ENCODE results near the gene RAB23.

Gene RAB23

DNA sequence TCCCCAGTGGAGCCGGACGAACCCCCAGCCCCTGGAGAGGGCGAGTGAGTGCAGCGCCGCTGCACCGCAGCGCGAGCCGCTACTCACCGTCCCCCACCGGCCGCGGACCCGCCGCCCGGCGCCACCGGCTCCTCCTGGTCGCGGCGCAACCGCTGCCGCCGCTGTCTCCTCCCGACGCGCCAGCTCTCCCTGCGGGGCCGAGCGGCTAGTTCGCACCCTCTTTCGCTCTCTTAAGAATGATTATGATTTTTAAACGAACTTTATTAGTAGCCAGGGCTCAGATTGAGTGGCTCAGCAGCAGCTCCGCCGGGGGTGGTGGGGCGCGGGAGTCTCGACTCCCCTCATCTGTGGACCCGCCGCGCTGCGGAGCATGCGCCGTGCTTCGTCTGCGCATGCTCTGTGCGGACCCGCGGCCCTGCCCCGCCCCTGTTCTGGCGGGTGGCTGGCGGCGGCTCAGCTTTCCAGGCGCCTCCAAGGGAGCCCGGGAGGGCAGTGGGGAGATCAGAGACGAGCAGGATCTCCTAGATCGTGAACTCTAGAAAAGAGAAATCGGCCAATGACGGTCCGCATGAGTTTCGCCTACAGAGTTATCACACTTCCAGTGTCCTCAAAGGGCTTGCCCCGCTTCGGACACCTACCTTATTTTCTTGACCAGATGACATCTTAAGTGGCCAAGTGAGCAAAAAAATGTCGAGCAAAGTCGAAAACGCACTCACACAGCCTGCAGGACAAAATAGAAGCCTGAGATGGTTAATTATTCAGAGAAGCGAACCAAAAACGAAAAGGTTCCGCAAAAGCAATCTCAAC lies at the start of gene RAB23:
Gene RAB23, minus strand, starts transcription at position 372 of the 807 bp plus-strand sequence. CDS start 11,927 bp downstream, outside the sequence.
- DNase-seq (ENCODE audit: low read depth in 2 of 2, low spot score in 1 of 2) = peak; percentile 57 to 66

DNA sequence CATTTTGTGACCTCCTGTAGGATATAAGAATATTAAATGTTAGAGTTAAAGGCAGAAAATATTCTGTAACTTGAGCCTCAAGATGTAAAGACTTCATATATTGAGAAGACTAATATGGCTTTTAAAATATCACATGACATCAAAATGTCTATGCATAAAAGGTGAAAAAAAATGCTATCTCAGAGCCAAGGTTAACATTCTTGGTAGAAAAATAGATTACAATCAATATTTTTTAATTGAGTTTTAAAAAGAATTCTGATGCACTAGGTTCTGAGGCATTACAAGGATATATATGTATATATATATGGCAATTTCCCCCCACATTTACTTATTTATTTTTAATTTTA lies 46.2 kb upstream of the RAB23 start:
- no peak for DNase-seq (ENCODE audit: low read depth in 2 of 2, low spot score in 1 of 2)

DNA sequence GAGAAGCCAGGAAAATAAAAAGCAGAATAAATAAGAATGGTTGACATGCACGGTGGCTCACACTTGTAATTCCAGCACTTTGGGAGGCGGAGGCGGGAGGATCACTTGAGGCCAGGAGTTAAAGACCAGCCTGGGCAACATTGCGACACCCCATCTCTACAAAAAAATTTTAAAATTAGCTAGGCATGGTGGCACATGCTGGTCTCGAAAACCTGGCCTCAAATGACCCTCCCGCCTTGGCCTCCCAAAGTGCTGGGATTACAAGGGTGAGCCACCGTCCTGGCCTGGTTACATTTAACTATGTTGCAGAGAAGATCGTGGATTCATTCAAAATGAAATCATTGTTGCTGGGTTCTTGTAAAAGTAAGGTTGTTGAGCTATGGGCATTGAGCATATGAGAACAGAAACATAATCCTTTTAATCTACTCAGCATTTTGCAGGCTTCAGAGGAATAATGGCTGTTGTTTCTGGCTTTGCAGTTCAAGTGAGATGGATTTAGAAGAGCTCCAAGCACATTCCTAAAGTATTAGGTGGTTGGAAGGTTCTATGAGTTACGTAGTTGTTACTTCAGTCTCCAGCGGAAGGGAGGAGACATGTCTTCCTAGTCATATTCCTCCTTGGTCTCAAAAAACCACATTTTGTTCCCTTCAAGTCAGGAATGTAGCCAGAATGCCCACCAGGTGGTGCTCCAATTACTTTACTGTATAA lies 45.6 kb upstream of the RAB23 start:
- DNase-seq (ENCODE audit: low read depth in 2 of 2, low spot score in 1 of 2) = peak in 1 of 2 donors; percentile 5

DNA sequence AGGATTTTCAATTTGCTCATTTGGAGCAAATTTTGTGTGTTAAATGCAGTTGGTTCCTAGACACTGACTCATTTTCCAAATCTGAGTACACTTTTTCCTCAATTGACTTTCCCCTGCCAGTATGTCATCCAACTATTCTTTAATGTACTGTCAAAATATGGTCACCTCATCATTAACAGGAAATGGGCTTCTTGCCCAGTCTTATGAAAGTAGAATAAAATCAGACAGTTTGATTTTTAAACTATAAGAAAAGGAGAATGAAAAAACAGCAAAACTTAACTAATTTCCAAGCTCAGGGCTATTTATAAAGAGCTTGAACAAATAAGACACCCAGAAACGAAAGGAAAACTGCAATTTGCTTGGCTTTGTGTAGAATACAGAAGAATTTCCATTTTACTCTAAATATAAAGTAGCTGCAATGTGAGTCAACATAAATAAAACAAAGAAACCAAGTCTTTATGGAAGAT lies 43.7 kb upstream of the RAB23 start:
- no peak for DNase-seq (ENCODE audit: low read depth in 2 of 2, low spot score in 1 of 2)

DNA sequence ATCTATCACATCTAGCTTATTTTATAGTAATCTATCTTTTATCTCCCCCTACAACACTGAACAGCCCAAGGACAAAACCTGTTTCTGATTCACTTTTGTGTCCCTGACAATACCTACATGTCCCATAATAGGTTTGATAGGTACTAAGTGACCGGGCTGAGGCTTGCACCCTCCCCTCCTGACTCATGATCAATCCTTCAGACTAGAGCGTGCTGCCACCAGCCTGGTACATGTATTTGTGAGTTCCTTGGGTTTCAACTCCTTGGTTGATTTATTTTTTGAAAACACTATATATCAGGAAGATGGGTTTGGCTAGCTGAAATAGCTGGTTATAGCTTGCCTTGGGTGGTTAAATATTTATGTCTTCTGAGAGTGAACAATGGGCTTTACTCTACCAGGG lies 41.6 kb upstream of the RAB23 start:
- no peak for DNase-seq (ENCODE audit: low read depth in 2 of 2, low spot score in 1 of 2)

DNA sequence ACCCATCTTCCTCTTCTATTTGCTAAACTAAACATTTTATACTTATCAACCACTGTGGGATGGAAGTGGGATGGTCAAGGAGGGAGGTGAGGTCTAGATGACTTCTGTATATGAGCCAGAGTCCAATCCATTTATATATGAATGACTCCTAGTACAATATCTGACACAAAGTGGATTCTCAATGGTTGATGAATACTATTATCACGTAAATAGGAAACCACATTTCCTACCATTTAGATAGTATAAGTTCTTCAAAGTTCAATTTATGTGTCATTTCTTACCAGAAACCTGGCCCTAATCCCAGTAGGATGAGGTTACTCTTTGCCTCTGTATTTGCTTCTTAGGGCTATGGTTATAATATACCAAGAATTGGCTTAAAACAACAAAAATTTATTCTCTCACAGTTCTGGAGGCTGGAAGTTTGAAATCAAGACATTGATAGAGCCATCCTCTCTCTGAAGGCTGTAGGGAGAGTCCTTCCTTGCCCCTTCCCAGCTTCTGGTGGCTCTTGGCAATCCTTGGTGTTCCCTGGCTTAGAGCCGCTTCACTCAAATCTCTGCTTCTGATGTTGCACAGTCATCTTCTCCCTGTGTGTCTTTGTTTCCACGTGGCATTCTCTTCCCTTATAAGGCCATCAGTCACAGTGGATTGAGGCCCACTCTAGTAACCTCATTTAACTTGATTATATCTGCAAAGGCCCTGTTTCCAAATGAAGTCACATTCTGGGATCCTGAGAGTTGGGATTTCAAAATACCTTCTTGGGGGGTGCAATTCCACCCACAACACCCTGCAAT lies 41.0 kb upstream of the RAB23 start:
- DNase-seq (ENCODE audit: low read depth in 2 of 2, low spot score in 1 of 2) = no peak

DNA sequence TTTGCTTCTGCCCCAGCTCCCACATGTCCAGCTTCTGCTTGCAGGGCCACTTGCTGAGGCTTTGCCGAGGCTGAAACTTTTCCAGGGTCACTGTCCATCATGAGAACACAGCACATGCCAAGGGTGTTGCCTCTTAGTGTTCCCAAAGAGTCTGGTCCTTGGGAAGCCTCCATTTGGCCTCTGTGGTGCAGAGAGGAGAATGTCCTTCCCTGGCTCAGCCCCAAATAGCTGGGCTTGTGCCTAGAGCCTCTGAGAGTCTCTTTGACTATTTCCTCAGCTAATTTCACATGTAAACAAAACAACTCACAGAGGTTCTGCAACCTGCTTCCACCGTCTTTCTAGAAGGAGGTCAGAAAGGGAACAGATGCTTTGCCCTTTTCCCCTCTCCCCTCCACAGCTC lies 40.4 kb upstream of the RAB23 start:
- no peak for DNase-seq (ENCODE audit: low read depth in 2 of 2, low spot score in 1 of 2)

DNA sequence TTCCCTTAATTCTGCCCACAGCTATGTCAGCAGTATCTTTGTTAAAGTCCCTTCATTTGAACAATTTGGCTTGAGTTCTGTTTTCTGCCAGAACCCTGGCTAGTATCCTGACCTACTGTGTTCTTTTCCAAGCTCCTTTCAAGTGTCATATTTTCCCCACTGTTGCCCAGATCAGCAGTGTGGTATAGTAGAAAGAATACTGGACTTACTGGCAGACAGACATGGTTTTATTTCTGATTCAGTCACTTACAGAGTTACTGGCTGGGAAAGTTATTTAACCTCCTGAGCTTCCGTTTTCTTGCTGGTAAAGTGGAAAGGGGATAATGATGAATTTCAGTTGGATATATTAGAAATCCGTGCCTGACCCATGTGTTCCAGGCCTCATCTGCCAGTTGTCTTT lies 39.8 kb upstream of the RAB23 start:
- DNase-seq (ENCODE audit: low read depth in 2 of 2, low spot score in 1 of 2) = no peak

DNA sequence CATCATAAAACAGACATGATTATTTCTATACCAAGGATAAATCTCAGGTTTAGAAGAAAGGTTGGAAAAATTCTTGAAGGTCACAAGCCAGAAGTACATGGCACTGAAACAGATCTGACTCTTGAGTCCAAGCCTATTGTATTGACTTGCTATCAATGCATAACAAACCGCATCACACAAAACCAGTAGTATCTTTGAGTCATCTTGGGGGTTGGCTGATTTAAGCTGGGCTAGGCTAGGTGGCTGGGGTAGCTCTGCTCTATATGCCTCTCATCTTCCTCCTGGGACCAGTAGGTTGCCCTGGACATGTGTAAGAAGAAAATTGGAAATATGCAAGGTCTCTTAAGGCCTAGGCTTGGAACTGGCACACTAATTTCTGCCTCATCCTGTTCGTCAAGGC lies 37.0 kb upstream of the RAB23 start:
- DNase-seq (ENCODE audit: low read depth in 2 of 2, low spot score in 1 of 2) = no peak

DNA sequence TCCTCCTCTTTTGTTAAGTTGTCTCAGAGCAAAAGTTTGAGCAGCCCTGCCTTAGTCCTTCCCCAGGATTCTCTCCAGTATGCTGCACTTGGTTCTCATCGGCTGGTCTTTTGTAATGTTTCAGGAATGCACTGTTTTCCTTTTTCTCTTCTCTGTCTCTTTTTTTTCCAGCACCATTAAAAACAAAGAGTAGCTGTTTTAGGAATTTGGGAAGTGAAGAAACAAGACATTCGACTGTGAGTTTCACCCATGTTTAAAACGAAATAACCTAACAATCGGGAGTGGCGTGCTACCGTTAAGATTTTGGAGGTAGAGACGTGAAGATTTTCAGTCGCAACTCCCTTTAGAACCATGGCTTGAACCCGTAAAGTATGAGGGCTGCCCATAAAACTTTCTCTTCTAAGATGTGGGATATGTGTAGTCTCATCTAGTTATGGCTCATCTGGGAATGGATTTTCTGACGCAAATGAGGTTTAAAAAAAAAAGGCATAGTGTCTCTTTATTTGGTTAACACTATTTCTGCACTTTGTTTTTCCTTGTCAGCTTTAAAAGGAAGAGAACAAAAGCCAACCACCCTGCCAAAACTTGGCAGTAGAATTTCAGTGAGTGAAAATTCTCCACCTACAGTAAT lies 35.9 kb upstream of the RAB23 start:
- DNase-seq (ENCODE audit: low read depth in 2 of 2, low spot score in 1 of 2) = no peak

DNA sequence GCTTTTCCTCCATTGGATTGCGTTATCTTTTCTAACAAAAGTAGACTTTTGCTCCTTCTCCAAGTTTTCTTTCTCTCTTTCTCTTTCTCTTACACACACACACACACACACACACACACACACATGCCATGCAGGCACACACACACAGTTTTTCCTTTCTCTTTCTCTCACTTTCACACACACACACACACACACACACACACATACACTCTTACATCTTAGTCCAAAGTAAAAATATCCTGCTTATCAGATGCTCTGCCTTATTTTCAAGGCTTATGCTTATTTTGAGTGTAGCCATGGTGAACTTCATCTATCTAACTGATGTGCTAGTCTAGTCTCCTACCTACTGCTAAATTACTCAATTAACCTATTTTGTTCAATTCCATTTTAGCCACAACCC lies 34.4 kb upstream of the RAB23 start:
- no peak for DNase-seq (ENCODE audit: low read depth in 2 of 2, low spot score in 1 of 2)

DNA sequence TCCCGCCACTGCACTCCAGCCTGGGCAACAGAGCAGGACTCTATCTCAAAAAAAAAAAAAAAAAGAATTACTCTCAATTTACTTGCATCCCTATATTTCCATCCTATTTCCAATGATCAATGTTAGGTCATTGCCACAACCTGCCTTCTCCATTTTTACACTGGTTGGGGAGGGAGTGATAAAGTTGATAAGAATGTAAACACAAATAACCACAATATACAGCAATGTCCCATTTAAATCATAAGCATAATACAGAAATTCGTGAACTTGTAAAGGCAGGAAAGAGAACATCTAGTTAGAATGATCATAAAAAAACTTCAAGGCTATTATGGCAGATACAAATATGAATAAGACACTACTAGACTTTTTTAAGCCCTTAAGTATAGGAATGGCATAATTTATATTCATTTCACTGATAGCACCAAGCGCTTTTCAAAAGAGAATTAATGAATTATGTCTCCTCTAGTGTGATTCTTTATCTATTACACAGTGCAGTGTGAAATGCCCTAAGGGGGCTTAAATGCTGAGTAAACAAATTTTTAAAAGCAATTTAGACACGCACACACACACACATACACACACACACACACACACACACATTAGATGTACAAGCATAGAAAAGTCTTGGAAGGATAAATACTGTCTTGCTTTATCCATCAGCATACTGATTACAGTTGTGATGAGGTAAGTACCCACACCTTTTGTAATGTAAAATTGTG lies 33.5 kb upstream of the RAB23 start:
- no peak for DNase-seq (ENCODE audit: low read depth in 2 of 2, low spot score in 1 of 2)

DNA sequence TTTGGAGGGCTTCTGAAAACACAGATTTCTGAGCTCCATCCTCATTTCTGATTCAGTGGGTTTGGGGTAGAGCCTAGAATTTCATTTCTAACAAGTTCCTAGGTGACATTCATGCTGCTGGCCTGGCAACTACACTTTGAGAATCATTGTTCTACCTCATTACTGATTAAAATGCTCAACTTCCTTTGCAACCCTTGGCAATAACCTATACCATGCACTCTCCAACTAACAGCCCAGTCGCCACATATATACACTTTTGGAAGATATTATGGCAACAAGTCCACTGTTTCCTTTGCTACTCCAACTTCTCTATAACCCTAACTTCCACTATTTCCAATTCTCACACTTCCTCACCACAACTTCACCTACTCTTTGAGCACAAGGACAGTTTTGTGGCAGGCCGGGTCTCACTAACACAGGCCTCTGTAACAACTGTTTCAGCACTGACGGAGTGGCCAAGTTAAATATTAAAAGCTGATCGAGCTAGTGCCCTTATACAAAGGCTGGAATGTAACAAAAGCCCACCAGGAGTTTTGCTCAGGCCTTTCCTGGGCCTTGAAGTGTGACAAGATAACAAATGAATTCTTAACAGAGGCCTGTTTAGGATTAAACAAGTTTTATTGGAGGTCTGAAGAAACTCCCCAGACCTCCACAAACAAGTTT lies 32.1 kb upstream of the RAB23 start:
- no peak for DNase-seq (ENCODE audit: low read depth in 2 of 2, low spot score in 1 of 2)

DNA sequence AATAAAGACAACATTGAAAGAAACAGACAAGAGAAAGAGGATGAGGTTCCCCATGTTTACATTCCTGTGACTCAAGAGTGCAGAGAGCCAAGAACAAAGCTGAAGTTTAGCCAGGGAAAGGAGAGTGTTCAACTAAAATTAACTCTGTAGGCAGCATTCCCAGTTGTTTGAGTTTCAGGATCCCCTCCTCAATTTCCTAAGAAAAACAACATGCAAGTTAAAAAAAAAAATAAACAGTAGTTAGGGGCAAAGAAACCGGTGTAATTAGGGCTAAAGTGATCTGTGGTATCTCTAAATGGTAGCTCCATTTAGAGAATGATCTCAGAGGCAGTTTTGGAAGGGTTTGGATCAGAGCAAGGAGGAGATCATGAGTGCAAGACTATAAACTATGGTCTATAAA lies 30.9 kb upstream of the RAB23 start:
- no peak for DNase-seq (ENCODE audit: low read depth in 2 of 2, low spot score in 1 of 2)

DNA sequence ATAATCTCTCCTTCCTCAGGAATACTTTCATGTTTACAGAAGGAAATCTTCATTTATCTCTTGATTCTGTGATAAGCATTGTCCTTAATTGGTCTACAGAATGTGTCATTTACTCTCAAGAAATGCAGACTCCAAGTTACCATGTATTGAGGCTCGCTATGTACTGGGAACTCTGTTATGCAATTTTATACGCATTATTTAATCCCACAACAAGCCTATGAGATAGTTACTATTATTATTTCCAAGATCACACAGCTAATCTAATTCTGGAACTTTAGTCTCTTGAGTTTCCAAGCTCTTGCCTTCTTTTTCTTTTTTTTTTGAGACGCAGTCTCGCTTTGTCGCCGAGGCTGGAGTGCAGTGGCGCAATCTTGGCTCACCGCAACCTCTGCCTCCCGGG lies 30.0 kb upstream of the RAB23 start:
- DNase-seq (ENCODE audit: low read depth in 2 of 2, low spot score in 1 of 2) = no peak

DNA sequence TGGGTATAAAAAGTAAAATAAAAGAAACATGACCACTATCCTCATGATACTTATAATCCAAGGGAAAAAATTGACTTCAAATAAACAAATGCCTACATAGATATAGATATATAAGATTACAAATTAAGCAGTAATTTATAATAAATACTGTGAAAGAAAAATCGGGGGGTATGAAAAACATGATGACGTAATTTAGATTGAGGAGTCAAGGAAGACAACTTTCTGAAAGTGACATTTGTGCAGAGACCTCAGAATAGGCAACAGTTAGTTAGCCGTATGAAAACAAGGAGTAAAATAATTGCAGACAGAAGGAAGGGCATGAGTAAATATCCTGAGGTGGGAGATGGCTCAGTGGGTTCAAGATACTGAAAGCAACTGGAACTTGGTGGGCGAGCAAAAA lies 28.2 kb upstream of the RAB23 start:
- DNase-seq (ENCODE audit: low read depth in 2 of 2, low spot score in 1 of 2) = no peak

DNA sequence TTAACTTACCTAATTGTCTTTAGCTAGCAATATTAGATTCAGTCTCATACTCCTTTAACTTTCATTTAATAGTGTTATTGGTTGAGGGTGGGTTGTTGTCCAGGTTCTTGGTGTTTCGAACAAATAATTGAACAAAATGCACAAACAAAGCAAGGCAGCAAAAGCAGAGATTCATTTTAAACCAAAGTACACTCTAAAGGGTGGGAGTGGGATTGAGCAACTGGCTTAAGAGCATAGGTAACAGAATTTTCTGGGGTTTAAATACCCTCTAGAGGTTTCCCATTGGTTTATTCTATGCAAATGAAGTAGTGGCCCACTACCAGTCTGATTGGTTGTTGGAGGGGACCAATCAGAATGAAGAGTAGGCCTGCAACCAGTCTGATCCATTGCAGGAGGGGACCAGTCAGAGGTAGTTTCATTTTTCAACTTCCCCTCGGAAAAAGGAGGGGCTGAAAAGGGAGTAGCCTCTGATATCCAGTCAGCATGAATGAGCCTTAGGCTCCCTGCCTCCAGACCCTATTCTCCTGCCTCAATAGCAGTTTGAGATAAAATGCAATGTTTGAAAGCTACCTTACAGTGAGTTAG lies 26.3 kb upstream of the RAB23 start:
- no peak for DNase-seq (ENCODE audit: low read depth in 2 of 2, low spot score in 1 of 2)

DNA sequence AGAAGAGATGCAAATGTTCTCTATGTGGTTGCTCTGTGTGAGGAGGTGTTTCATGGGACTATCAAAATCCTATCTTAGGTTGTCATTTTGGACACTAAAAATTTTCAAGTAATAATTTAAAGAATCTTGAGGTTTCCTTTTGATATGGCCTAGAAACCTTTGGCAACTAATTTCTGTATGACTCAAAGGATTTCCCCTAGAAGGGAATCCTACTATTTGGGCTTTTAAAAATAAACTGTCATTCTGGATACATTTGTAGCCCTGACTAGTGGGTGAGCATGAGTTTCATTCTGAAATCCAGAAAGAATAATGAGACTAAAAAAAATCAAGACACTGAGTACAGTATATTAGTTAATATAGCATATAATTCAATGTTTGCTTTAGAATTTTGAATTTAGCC lies 25.5 kb upstream of the RAB23 start:
- no peak for DNase-seq (ENCODE audit: low read depth in 2 of 2, low spot score in 1 of 2)

DNA sequence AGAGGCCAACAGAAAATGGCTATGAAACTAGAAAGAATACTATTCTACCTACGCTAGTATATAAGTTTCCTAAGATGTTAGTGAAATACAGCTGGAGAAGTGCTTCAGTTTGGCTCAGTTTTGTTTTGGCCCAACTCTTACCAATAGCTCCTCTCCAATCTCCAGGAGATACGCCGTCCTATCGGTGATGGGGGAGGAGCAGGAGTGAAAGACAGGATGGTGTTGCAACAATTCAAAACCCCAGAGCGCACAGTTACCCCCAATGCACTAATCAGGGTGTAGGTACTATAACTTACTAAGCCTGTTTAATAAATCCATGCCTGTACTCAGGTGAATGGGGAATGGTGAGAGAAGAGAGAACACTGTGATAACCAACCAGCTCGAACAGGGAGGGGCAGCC lies 24.2 kb upstream of the RAB23 start:
- no peak for DNase-seq (ENCODE audit: low read depth in 2 of 2, low spot score in 1 of 2)

DNA sequence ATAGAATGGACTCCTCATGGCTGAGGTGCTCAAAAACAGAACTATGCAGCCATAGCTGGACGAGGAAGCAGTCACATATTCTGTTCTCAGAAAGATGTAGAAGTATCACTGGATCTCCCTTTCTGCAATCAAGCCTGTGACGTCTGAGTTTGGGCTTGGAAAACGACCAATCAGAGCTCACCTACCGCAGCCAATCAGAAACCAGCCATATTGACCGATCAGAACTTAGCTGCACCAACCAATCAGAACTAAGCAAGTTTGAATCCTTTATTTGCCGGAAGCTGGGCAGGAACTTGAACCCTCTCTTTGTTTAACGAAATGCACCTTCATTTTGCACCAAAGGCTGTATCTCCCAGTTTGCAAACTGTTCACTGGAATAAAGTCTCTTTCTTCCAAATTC lies 21.8 kb upstream of the RAB23 start:
- no peak for DNase-seq (ENCODE audit: low read depth in 2 of 2, low spot score in 1 of 2)

All from stimulated activated CD8-positive, alpha-beta memory T cell treated with anti-CD3 and anti-CD28 coated beads, Interleukin-4, amount 100 ng/mL, for 1 hour (primary cell).